Vagina (tissue), 2 donors: ENCODE results near the gene ABLIM1.

Source experiments
- POLR2A ChIP-seq, 2 donors: fragments of 450-650 bp; IDR thresholded peaks; one replicate each; pipeline ENCODE4 v1.6.1; 2017; ENCODE audit warnings: antibody characterized with exemption in 2 of 2, mild to moderate bottlenecking in 2 of 2, moderate library complexity in 2 of 2
- TF ChIP-seq, protein P1 (sequence below), 3 experiments: fragments of 450-650 bp in 2 of 3; fragments of 200-600 bp in 1 of 3; sonication (generic) in 1 of 3; IDR thresholded peaks; one replicate each; pipeline ENCODE4 v1.5.1; 2017 to 2019; ENCODE audit warnings: antibody characterized with exemption in 3 of 3, mild to moderate bottlenecking in 2 of 3, moderate library complexity in 2 of 3

DNA sequence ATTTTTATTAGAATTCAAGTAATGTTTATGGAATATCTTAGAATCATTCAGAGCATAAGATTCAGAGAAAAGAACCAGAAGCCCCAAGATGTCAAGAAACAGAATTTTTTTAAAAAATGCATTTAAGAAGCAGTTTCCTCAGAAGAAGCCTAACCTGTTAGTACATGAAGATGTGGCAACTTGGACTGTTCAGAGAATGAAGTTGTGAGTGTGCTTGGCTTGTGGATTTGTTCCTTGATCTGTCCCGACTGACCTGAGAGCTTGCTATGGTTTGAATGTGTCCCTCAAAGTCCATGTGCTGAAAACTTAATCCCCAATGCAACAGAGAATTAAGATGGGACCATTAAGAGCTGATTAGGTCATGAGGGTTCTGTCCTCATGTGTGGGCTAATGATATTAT lies 240.0 kb downstream of the ABLIM1 start:
- TF ChIP-seq, protein P1, sequence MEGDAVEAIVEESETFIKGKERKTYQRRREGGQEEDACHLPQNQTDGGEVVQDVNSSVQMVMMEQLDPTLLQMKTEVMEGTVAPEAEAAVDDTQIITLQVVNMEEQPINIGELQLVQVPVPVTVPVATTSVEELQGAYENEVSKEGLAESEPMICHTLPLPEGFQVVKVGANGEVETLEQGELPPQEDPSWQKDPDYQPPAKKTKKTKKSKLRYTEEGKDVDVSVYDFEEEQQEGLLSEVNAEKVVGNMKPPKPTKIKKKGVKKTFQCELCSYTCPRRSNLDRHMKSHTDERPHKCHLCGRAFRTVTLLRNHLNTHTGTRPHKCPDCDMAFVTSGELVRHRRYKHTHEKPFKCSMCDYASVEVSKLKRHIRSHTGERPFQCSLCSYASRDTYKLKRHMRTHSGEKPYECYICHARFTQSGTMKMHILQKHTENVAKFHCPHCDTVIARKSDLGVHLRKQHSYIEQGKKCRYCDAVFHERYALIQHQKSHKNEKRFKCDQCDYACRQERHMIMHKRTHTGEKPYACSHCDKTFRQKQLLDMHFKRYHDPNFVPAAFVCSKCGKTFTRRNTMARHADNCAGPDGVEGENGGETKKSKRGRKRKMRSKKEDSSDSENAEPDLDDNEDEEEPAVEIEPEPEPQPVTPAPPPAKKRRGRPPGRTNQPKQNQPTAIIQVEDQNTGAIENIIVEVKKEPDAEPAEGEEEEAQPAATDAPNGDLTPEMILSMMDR (IDR thresholded peaks at IDR 0.05): no peak
- no peak for TF ChIP-seq POLR2A (IDR thresholded peaks at IDR 0.05)
